OCI-LY1 (cell line): ENCODE data around the gene USO1.

Experiments used
- H2AFZ ChIP-seq: fragments of 200-600 bp; sonication (generic), shearing (Covaris generic); 2 replicates; pipeline ENCODE4 v1.6.0; 2014; ENCODE audit warnings: antibody characterized with exemption, mild to moderate bottlenecking, low read length
- H3F3A ChIP-seq: fragments of 200-600 bp; sonication (generic), shearing (Covaris generic); 2 replicates; pipeline ENCODE4 v1.6.0; 2014; ENCODE audit warnings: mild to moderate bottlenecking, antibody characterized with exemption, low read length, moderate library complexity; ENCODE audit not compliant: insufficient read depth
- H3K27ac ChIP-seq: fragments of 200-600 bp; sonication (generic); 2 replicates; pipeline ENCODE4 v1.5.1; 2014; ENCODE audit warnings: low read length, mixed run types, mild to moderate bottlenecking, low read depth; ENCODE audit not compliant: poor library complexity, severe bottlenecking
- H3K27me3 ChIP-seq: fragments of 200-600 bp; sonication (generic); 2 replicates; pipeline ENCODE4 v1.6.0; 2014; ENCODE audit warnings: antibody characterized with exemption, mild to moderate bottlenecking, low read length, moderate library complexity; ENCODE audit not compliant: insufficient read depth
- H3K36me3 ChIP-seq: fragments of 200-600 bp; sonication (generic); 2 replicates; pipeline ENCODE4 v1.6.1; 2014; ENCODE audit warnings: mild to moderate bottlenecking, antibody characterized with exemption, low read length, moderate library complexity, mixed read lengths; ENCODE audit not compliant: insufficient read depth
- H3K4me1 ChIP-seq: fragments of 200-600 bp; sonication (generic); 2 replicates; pipeline ENCODE4 v1.5.1; 2014; ENCODE audit warnings: mild to moderate bottlenecking, low read length, moderate library complexity; ENCODE audit not compliant: insufficient read depth, severe bottlenecking
- H3K4me2 ChIP-seq: fragments of 200-600 bp; sonication (generic), shearing (Covaris generic); 2 replicates; pipeline ENCODE4 v1.6.1; 2014; ENCODE audit warnings: low read length
- H3K4me3 ChIP-seq: fragments of 200-600 bp; sonication (generic); 2 replicates; pipeline ENCODE4 v1.5.1; 2014; ENCODE audit warnings: low read length, low read depth, mild to moderate bottlenecking, mixed read lengths; ENCODE audit not compliant: poor library complexity, severe bottlenecking
- H3K79me2 ChIP-seq: fragments of 200-600 bp; shearing (Covaris generic); 2 replicates; pipeline ENCODE4 v1.6.1; 2016; ENCODE audit warnings: mixed run types, low read length, mixed read lengths; ENCODE audit not compliant: insufficient read depth
- H3K9ac ChIP-seq: fragments of 200-600 bp; sonication (generic), shearing (Covaris generic); 2 replicates; pipeline ENCODE4 v1.6.1; 2014; ENCODE audit warnings: mild to moderate bottlenecking, low read length, mixed read lengths
- H3K9me2 ChIP-seq: fragments of 200-600 bp; sonication (generic), shearing (Covaris generic); 2 replicates; pipeline ENCODE4 v1.6.1; 2014; ENCODE audit warnings: low read depth, mild to moderate bottlenecking, low read length, mixed read lengths
- H3K9me3 ChIP-seq: fragments of 200-600 bp; shearing (Covaris generic); 2 replicates; pipeline ENCODE4 v1.6.1; 2014; ENCODE audit warnings: low read length, mixed read lengths
- H4K20me1 ChIP-seq: fragments of 200-600 bp; sonication (generic), shearing (Covaris generic); 2 replicates; pipeline ENCODE4 v1.6.0; 2016; ENCODE audit warnings: mild to moderate bottlenecking, low read length; ENCODE audit not compliant: insufficient read depth
- CTCF ChIP-seq: fragments of 200-600 bp; sonication (generic), shearing (Covaris generic); IDR thresholded peaks from 2 replicates; pipeline ENCODE4 v1.5.1; 2017; ENCODE audit warnings: mild to moderate bottlenecking, antibody characterized with exemption, low read length, moderate library complexity, mixed read lengths
- EZH2 ChIP-seq: fragments of 200-600 bp; sonication (generic), shearing (Covaris generic); IDR thresholded peaks from 2 replicates; pipeline ENCODE4 v1.8.0; 2017; ENCODE audit warnings: borderline replicate concordance, mixed run types, mild to moderate bottlenecking, antibody characterized with exemption, low read length, moderate library complexity, mixed read lengths

Gene USO1

GRCh38 chr4:75821966-75822365 is 97.6 kb downstream of the USO1 start:
- TF ChIP-seq EZH2 (no peak), CTCF (no peak)
- Histone ChIP-seq H3K4me2 (no peak overlapping the region), H4K20me1 (no peaks in the 10 kb centered on the region), H3K9me2 (no peaks in the 10 kb centered on the region), H3F3A (no peaks in the 10 kb centered on the region), H3K27me3 (no peaks in the 10 kb centered on the region), H2AFZ (no peak overlapping the region), H3K9ac (no peak overlapping the region), H3K36me3 (no peaks in the 10 kb centered on the region), H3K79me2 (no peaks in the 10 kb centered on the region), H3K4me1 (no peaks in the 10 kb centered on the region), H3K27ac (no peak overlapping the region), H3K9me3 (no peaks in the 10 kb centered on the region), H3K4me3 (no peak overlapping the region)

- no peaks in the 10 kb centered on the region for H3K9me3 ChIP-seq
- no peak overlapping the region for H3K4me2 ChIP-seq
- H3F3A ChIP-seq: no peaks in the 10 kb centered on the region
- H3K4me3 ChIP-seq: no peak overlapping the region
- no peaks in the 10 kb centered on the region for H3K79me2 ChIP-seq
- no peak overlapping the region for H2AFZ ChIP-seq
- H3K27me3 ChIP-seq: no peaks in the 10 kb centered on the region
- H3K27ac ChIP-seq: no peak overlapping the region
- H3K9me2 ChIP-seq: no peaks in the 10 kb centered on the region
- no peak overlapping the region for H3K9ac ChIP-seq
- no peak for TF ChIP-seq CTCF
- no peak for TF ChIP-seq EZH2
- no peaks in the 10 kb centered on the region for H4K20me1 ChIP-seq
- no peaks in the 10 kb centered on the region for H3K36me3 ChIP-seq
- no peaks in the 10 kb centered on the region for H3K4me1 ChIP-seq
These were observed 98.0 kb downstream of the USO1 start for GRCh38 chr4:75822416-75822815.

- Histone ChIP-seq H3K79me2 (no peaks in the 10 kb centered on the region), H3F3A (no peaks in the 10 kb centered on the region), H3K27me3 (no peaks in the 10 kb centered on the region), H3K4me2 (no peak overlapping the region), H3K27ac (no peak overlapping the region), H3K9me3 (no peaks in the 10 kb centered on the region), H3K4me3 (no peak overlapping the region), H4K20me1 (no peaks in the 10 kb centered on the region), H3K9me2 (no peaks in the 10 kb centered on the region), H3K4me1 (no peaks in the 10 kb centered on the region), H3K9ac (no peak overlapping the region), H3K36me3 (no peaks in the 10 kb centered on the region), H2AFZ (no peak overlapping the region)
- TF ChIP-seq CTCF (no peak), EZH2 (no peak)
These were observed 99.4 kb downstream of the USO1 start for GRCh38 chr4:75823812-75824211.
